GM03348 (cell line): Measurements from ENCODE around the gene TYK2.
A peak's percentile ranks its signal among the peaks of the same experiment; 100 is the strongest.
"Not testable (repeated sequence)": the region's sequence is repeated elsewhere in the genome, so short reads cannot be mapped to it uniquely, and the experiment has no call there.

ENCODE experiments used
- DNase-seq: peaks from one replicate; pipeline ENCODE4 v3.0.0; 2012; ENCODE audit warnings: low spot score

TYK2 gene

DNA sequence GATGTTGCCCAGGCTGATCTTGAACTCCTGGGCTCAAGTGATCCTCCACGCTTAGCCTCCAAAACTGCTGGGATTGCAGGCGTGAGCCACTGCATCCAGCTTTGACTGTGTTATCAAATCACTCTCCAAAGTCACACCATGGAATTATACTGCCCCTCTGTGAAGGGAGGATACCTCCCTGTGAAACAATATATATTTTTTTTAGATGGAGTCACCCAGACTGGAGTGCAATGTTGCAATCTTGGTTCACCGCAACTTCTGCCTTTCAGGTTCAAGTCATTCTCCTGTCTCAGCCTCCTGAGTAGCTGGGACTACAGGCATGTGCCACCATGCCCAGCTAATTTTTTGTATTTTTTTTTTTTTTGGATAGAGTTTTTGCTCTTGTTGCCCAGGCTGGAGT lies 7.7 kb downstream of the TYK2 start:
- DNase-seq: no peak

GRCh38 chr19:10368101-10368803 lies 12.1 kb downstream of the TYK2 start:
- DNase-seq: no peak

GRCh38 chr19:10366950-10367512 lies 13.3 kb downstream of the TYK2 start:
- not testable (repeated sequence) for DNase-seq

DNA sequence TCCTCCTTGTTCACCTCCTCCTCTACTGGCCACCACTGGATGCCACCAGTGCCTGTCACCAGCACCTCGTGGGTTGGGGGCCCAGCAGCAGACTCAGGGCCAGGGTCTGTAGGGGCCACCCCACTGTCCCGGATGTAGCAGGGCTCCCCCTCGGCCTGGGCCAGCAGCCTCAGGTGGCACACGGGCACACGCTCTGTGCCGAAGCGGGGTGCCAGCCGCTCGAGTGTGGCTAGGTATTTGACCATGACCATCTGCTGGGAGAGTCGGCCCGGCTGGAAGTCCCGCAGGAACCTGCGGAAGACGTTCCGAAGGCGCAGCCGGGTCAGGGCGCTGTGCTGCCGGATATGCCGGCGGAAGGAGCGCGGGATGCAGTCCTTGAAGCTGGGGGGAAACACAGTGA lies 14.9 kb downstream of the TYK2 start:
- DNase-seq: no peak

DNA sequence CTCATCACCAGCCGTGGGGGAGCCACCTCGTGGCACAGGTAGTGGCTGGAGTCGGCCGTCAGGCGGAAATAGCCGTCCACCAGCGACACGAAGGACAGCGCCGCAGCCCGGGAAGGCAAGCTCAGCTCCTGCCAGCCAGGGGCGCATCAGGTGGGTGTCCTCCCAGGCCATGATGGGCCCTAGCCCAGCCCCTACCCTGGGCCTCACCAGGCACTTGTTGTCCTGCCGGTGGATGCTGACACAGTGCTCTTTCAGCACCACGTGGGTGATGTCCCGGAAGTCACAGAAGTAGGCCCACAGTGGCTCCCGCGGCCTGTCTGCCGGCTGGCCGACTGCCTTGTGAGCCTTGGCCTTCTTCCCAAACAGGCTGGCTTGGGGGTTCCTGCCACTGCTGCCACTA lies 15.7 kb downstream of the TYK2 start:
- DNase-seq: no peak

DNA sequence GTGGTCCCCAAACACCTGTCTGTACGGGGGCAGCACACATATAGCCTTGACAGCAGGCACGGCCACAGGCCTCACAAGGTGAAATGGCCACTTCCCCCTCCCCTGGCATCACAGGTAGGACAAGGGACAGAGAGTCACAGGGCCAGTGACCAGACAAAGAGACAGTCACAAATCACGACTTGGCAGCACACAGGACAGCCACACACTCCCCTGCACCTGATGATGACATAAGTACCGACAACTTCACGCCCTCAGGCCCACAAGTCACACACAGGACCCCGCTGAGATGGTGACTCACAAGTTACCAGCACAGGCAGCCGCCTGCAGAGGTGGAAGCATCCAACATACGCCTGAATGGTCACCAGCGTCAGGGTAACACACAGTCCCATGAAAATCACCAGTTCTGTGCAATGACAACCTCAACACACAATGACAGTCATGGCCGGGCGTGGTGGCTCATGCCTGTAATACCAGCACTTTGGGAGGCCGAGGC lies 16.5 kb downstream of the TYK2 start:
- DNase-seq: no peak

- DNase-seq: no peak
These were observed 18.1 kb downstream of the TYK2 start for GRCh38 chr19:10362259-10362658.

DNA sequence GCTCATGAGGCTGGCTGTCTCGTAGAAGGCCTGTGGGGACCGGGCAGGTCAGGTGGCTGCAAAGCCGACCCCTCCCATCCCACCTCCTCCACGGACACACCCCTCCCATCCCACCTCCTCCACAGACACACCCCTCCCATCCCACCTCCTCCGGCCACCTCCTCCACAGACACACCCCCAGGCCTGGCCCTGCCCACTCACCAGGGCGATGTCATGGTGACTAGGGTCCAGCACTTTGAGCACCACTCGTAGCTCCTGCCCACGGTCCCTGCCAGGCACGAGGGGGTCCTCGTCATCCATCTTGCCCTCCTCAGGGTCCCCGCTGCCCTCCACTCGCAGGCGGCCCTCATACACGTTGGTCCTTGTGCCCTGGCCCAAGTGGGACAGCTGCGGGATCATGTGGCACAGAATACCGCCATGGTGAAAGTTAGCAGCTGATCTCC lies 18.8 kb downstream of the TYK2 start:
- no peak for DNase-seq

DNA sequence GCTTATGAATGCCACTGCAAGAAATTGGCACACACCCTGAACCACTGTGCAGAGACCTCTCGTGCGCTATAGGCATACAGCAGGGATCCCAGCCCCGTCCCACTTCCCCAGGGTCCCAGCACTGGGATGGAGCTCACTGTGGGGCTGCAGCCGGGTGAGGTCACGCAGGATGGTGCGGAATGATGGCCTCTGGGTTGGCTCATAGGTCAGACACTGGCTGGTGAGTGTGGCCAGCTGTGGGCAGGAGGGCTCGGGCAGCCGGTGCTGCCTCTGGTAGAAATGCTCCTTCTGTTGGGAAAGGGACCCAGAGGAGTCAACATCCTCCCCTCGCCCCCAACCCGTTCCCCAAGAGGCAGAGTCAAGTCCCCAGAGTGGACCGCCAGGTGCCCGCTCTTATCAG lies 23.9 kb downstream of the TYK2 start:
- DNase-seq: no peak

DNA sequence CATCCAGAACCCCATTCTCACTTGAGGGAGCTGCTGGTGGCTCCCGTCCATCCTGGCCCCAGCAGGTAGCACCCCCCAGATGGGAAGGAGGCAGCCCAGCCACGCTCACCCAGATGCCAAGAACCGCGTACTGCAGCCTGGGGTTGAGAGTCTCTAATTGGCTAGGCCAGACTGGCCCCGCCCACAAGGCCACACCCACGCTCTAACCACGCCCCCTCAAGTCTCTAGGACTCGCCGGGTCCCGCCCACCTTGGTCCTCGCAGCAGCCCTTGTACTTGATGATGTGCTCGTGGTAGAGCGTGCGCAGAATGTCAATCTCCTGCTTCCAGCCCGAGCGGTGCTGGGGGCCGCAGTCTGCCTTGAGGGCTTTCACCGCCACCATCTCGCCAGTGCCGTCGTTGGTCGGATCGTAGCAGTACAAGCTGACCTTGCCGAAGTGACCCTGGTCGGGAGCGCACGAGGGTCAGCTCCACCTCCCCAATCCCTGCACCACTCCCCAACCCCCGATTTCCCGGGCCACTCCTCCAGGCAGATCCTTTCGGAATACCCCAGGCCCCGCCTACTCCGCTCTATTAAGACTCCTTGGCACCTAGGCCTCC lies 26.5 kb downstream of the TYK2 start:
- peak; percentile 49 for DNase-seq

DNA sequence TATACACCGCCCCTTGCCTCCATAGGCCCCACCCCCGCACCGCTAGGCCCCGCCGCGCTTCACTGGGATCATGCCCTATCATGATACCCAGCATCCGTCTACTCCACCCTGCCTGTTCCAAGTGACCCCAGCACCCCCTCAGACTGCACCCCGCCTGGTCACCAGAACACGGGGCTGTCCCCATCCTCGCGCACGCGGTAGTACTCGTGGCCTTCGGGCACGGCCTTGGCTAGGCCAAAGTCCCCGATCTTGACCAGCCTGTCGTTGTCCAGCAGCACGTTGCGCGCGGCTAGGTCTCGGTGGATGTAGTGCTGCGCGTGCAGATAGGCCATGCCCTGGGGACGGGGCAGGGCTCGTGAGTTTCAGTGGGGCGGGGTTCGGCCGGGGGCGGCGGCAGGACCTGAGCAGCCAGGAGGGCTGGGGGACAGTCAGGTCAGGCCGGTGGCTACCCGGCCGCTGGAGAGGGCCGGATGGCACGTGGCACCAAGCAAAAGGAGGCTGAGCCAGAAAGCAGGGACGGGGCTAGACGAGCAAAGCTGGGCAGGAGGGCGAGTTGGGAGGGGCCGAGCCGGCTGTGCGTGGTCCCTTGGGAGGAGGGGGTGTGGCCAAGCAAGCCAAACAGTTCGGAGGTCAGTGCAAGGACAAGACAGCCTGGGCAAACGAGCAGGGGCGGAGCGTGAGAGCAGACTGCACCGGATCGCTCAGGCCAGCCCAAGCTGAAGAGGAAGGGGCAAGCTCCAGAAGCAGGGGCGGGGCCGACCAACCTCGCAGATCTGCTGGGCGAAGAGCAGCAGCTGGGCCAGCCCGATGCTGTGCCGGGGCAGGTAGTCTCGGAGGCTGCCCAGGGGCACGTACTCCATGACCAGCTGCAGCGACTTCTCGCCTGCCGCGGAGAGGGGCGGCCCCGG lies 27.4 kb downstream of the TYK2 start:
- DNase-seq: no peak

GRCh38 chr19:10346509-10346908 lies 33.9 kb downstream of the TYK2 start:
- no peak for DNase-seq

DNA sequence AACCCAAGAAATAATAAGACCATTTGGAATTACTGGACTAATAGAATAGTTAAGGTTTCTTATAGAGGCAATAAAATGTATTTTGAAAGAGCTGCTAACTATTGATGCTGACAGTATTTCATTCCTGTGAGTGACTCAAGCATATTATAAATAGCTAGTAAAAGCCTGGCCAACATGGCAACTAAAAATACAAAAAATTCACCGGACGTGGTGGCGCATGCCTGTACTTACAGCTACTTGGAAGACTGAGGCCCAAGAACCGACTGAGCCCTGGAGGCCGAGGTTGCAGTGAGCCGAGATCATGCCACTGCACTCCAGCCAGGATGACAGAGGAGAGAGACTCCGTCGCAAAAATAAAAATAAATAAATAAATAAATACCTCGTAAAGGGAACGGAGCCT lies 35.6 kb downstream of the TYK2 start:
- DNase-seq: no peak

DNA sequence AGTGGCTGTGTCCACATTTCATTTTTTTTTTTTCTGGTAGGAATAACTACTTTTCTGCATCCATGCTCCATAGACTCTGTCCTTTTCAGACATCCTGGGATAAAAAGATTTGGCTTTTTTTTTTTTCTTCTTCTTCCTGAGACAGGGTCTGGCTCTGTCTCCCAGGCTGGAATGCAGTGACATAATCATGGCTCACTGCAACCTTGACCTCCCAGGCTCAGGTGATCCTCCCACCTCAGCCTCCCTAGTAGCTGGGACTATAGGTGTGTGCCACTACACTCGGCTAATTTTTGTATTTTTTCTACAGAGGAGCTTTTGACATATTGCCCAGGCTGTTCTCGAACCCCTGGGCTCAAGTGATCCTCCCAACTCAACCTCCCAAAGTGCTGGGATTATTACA lies 36.9 kb downstream of the TYK2 start:
- DNase-seq: no peak

- DNase-seq: no peak
These were observed 40.4 kb downstream of the TYK2 start for GRCh38 chr19:10339977-10340376.

- DNase-seq: no peak
These were observed 40.9 kb downstream of the TYK2 start, which contains the start of gene ICAM3 for GRCh38 chr19:10339380-10339960. ICAM3 (minus strand) TSS chr19:10339624; CDS start chr19:10339614, 10 bp downstream.

DNA sequence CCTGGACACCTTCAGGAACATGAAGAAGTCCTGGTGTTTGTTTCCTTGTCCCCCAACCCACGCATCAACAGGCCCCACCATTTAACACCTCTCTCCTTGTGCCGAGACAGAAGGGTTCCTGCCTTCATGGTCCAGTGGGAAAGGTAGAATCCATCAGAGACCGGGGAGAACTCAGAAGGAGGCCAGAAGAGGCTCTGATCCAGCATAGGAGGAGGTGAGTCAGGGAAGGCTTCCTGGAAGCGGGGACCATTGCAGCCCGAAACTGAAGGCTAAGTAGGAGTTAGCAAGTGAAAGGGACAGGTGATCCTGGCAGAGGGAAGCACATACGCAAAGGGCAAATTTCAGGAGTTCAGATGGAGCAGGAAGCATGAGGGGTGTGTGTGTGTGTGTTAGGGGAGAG lies 41.4 kb downstream of the TYK2 start:
- no peak for DNase-seq

GRCh38 chr19:10336725-10337124 lies 43.6 kb downstream of the TYK2 start:
- DNase-seq: not testable (repeated sequence)

GRCh38 chr19:10335352-10335985 lies 44.9 kb downstream of the TYK2 start:
- no peak for DNase-seq

- peak; percentile 96 for DNase-seq
These were observed 45.6 kb downstream of the TYK2 start for GRCh38 chr19:10334588-10335351.
